K562 (cell line): ENCODE measurements around the gene ADAM23. TPM values are rescaled to one million over a fixed set of nuclear protein-coding genes. Genes with fewer than 3 reads are reported as not detected.

Experiments used
- ATAC-seq: fragments of 200-7000 bp; cut with Tn5 transposase; 3 replicates; pipeline ENCODE4 v1.9.1; 2020; ENCODE audit warnings: moderate library complexity
- BruUV-seq: library from RNA; stranded (reverse); fragments of 400-500 nt; replicated peaks from 2 replicates; lab custom pipeline; 2021; lab: Mats Ljungman, UMichigan
- CTCF ChIA-PET: fragments of 300-600 bp; formaldehyde crosslinking; extraction: SDS; loops from one replicate; lab custom pipeline; 2021; ENCODE audit warnings: low intra/inter-chr PET ratio; lab: Yijun Ruan, JAX
- POLR2A ChIA-PET: fragments of 300-600, 350-650 bp; sonication (Branson Sonifier 250); formaldehyde crosslinking; extraction: SDS; loops from one replicate; lab custom pipeline; 2021; ENCODE audit warnings: antibody characterized with exemption, inconsistent platforms; lab: Yijun Ruan, JAX
- DNase-seq, 4 experiments: peaks; one replicate each; pipeline versions ENCODE4 v3.0.0 to v3.0.0-alpha.2; 2011 to 2018; ENCODE audit warnings: low spot score in 3 of 4, mixed read lengths in 3 of 4; ENCODE audit errors: extremely low read depth in 1 of 4
- FAIRE-seq: peaks from 2 replicates; lab custom pipeline; 2011; peaks lifted over from hg19 to GRCh38; lab: Jason Lieb, UNC
- H2AFZ ChIP-seq: 2 replicates; pipeline ENCODE4 v1.6.0; 2011; ENCODE audit warnings: low read depth, low read length, control low read depth, inconsistent platforms
- H3K27ac ChIP-seq: fragments of 200-600 bp; 3 replicates; pipeline ENCODE4 v1.8.0; 2011; ENCODE audit warnings: low read depth, mild to moderate bottlenecking, control low read depth, inconsistent platforms, low read length, moderate library complexity, mixed read lengths; ENCODE audit errors: extremely low read depth
- H3K27me3 ChIP-seq, 2 experiments: fragments of 300-600 bp in 1 of 2; 2 replicates in 1 of 2; 3 replicates in 1 of 2; pipeline versions ENCODE4 v1.6.0 to v1.8.0; 2011; ENCODE audit warnings: inconsistent platforms in 2 of 2, low read length in 2 of 2, mild to moderate bottlenecking in 1 of 2, mixed read lengths in 1 of 2, moderate library complexity in 1 of 2; ENCODE audit not compliant: control insufficient read depth in 2 of 2, insufficient read depth in 2 of 2
- H3K36me3 ChIP-seq: fragments of 300-600 bp; 3 replicates; pipeline ENCODE4 v1.8.0; 2011; ENCODE audit warnings: mild to moderate bottlenecking, low read length, inconsistent platforms; ENCODE audit not compliant: control insufficient read depth, insufficient read depth
- H3K4me1 ChIP-seq, 2 experiments: fragments of 200-600 bp in 1 of 2; replicated peaks in 1 of 2; 2 replicates in 1 of 2; 3 replicates in 1 of 2; pipeline versions ENCODE4 v1.5.1 to v1.8.0; 2011; ENCODE audit warnings: inconsistent platforms in 2 of 2, low read length in 2 of 2, mild to moderate bottlenecking in 1 of 2, mixed read lengths in 1 of 2, moderate library complexity in 1 of 2; ENCODE audit not compliant: control insufficient read depth in 2 of 2, insufficient read depth in 2 of 2
- H3K4me2 ChIP-seq: 2 replicates; pipeline ENCODE4 v1.6.1; 2011; ENCODE audit warnings: low read length, control low read depth, inconsistent platforms, mixed read lengths; ENCODE audit not compliant: insufficient read depth
- H3K4me3 ChIP-seq: fragments of 200-600 bp; sonication (generic), shearing (Covaris generic); 2 replicates; pipeline ENCODE4 v1.5.1; 2016; ENCODE audit warnings: control low read depth, inconsistent platforms
- H3K79me2 ChIP-seq: fragments of 200-600 bp; 3 replicates; pipeline ENCODE4 v1.8.0; 2011; ENCODE audit warnings: low read length, inconsistent platforms; ENCODE audit not compliant: control insufficient read depth, insufficient read depth
- H3K9ac ChIP-seq, 2 experiments: 2 replicates each; pipeline versions ENCODE4 v1.6.0 to v1.6.1; 2011; ENCODE audit warnings: low read depth in 2 of 2, low read length in 2 of 2, control low read depth in 1 of 2, inconsistent platforms in 1 of 2, mild to moderate bottlenecking in 1 of 2, mixed read lengths in 1 of 2; ENCODE audit not compliant: insufficient read depth in 1 of 2
- H3K9me1 ChIP-seq: one replicate; pipeline ENCODE4 v1.6.0; 2011; ENCODE audit warnings: inconsistent platforms, mild to moderate bottlenecking, low read length, moderate library complexity; ENCODE audit not compliant: control insufficient read depth, insufficient read depth
- H3K9me3 ChIP-seq: replicated peaks from 2 replicates; pipeline ENCODE4 v1.5.1; 2011; ENCODE audit warnings: low read depth, low read length, inconsistent platforms; ENCODE audit not compliant: control insufficient read depth, insufficient read depth
- H4K20me1 ChIP-seq: replicated peaks from 2 replicates; pipeline ENCODE4 v1.6.1; 2011; ENCODE audit warnings: low read length, inconsistent platforms, mixed read lengths; ENCODE audit not compliant: control insufficient read depth, insufficient read depth
- HNRNPL ChIP-seq: fragments of 200-400 bp; formaldehyde crosslinking; IDR thresholded peaks from 2 replicates; pipeline ENCODE4 v1.6.1; 2017; ENCODE audit warnings: low read depth, mild to moderate bottlenecking, low read length
- MBD1 ChIP-seq: fragments of 250-450 bp; sonication (Bioruptor Pico); IDR thresholded peaks from 2 replicates; pipeline ENCODE4 v1.8.0; 2022; ENCODE audit warnings: inconsistent platforms
- TOE1 ChIP-seq, 2 experiments: fragments of 450-650 bp in 1 of 2; sonication (generic) in 1 of 2; formaldehyde crosslinking in 1 of 2; IDR thresholded peaks; 2 replicates each; pipeline versions ENCODE4 v1.7.1 to v1.8.0; 2016 to 2022; ENCODE audit warnings: borderline replicate concordance in 2 of 2, mild to moderate bottlenecking in 2 of 2, antibody characterized with exemption in 1 of 2, inconsistent platforms in 1 of 2, low read depth in 1 of 2, missing genetic modification reagents in 1 of 2, moderate library complexity in 1 of 2
- U2AF1 ChIP-seq: fragments of 200-400 bp; formaldehyde crosslinking; optimal IDR thresholded peaks from 2 replicates; pipeline ENCODE3; 2017; ENCODE audit warnings: mild to moderate bottlenecking, low read depth, low read length, moderate library complexity
- YBX1 ChIP-seq: fragments of 450-650 bp; IDR thresholded peaks from 2 replicates; pipeline ENCODE4 v1.7.1; 2016; ENCODE audit warnings: mild to moderate bottlenecking
- ZFP1 ChIP-seq: fragments of 450-650 bp; formaldehyde crosslinking; IDR thresholded peaks from 2 replicates; pipeline ENCODE4 v1.4.0; 2020; ENCODE audit warnings: mild to moderate bottlenecking, mixed read lengths
- in situ Hi-C: fragments of 300-500 bp; cut with MboI; formaldehyde crosslinking; loops from 4 replicates; pipeline ENCODE4 v1.15.0; 2018; ENCODE audit warnings: inconsistent platforms, mixed read lengths
- intact Hi-C: fragments of 100-400 bp; cut with micrococcal nuclease; formaldehyde crosslinking; loops from 2 replicates; pipeline ENCODE4 v1.14.2; 2022
- polyA plus RNA-seq, 8 experiments: library from polyadenylated mRNA; depleted of rRNA in 4 of 8; stranded (reverse) in 5 of 8; unstranded in 3 of 8; fragments of >200 nt; fragmentation: Nextera tagmentation in 2 of 8; fragmentation: Illumina TruSeq in 1 of 8; extraction: Ambion mirVana in 2 of 8; extraction: Trizol in 1 of 8; gene quantifications; 2 replicates each; pipeline versions ENCODE4 v1.2.1 to v1.2.3, GENCODE V29; 2011 to 2014; ENCODE audit warnings: inconsistent platforms in 1 of 8, missing spikeins in 1 of 8
- total RNA-seq, 7 experiments: library from RNA; depleted of rRNA in 6 of 7; stranded (reverse); fragments of >200 nt in 6 of 7; fragmentation: Illumina TruSeq in 2 of 7; extraction: Trizol in 2 of 7; gene quantifications; 2 replicates each; pipeline versions ENCODE4 v1.2.1 to v1.2.3, GENCODE V29; 2011 to 2021; ENCODE audit warnings: low replicate concordance in 1 of 7
- TF ChIP-seq, protein P1 (sequence below): fragments of 450-650 bp; formaldehyde crosslinking; conservative IDR thresholded peaks from 2 replicates; pipeline ENCODE4 v1.4.0; 2022; ENCODE audit warnings: mild to moderate bottlenecking, missing genetic modification characterization

The ADAM23 gene
- total and polyA plus RNA-seq, 9 of the 15 experiments (the other 6 are each of a cell fraction or from before 2014, with no cell fraction given) = 0.02 TPM; not detected in 8

DNA sequence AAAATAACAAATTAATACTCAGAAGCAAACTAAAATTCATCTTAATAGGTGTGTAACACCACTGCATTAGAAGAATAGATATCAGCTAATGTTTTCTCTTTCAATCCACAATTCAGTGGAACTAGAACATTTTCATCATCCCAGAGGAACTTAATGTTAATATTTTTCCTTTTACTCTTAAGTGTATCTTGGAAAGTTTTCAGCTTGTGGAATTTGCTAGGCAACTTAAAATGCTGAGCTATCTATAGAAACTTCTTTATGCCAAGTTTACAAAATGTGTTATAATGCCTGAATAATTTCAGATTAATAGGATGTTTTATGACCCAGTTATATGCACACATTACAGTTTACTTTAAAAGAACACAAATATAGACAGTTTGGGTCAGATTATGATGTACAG lies 112.4 kb downstream of the ADAM23 start:
- H3K36me3 ChIP-seq = no peaks in the 10 kb centered on the region
- TF ChIP-seq, protein P1, sequence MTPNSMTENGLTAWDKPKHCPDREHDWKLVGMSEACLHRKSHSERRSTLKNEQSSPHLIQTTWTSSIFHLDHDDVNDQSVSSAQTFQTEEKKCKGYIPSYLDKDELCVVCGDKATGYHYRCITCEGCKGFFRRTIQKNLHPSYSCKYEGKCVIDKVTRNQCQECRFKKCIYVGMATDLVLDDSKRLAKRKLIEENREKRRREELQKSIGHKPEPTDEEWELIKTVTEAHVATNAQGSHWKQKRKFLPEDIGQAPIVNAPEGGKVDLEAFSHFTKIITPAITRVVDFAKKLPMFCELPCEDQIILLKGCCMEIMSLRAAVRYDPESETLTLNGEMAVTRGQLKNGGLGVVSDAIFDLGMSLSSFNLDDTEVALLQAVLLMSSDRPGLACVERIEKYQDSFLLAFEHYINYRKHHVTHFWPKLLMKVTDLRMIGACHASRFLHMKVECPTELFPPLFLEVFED (CRISPR knock-in tag) = no peak
- no peak for TF ChIP-seq HNRNPL
- no peak for TF ChIP-seq YBX1
- TF ChIP-seq ZFP1 (CRISPR knock-in tag) = no peak
- TF ChIP-seq MBD1 = no peak
- no peak for TF ChIP-seq TOE1 (IDR thresholded peaks at IDR 0.05; ENCODE audit: borderline replicate concordance)
- no peak for TF ChIP-seq TOE1 (CRISPR knock-in tag; IDR thresholded peaks at IDR 0.05; ENCODE audit: borderline replicate concordance, low read depth)
- no peak for TF ChIP-seq U2AF1
- TF ChIP-seq, all 486 proteins: peak for 0
- no peak for ATAC-seq
- Histone ChIP-seq H3K79me2 (no peaks in the 10 kb centered on the region), H2AFZ (no peak overlapping the region), H3K9me3 (no peaks in the 10 kb centered on the region), H3K4me2 (no peak overlapping the region), H3K4me1 (no peaks in the 10 kb centered on the region), H4K20me1 (no peaks in the 10 kb centered on the region), H3K27ac (no peak overlapping the region), H3K27me3 (no peaks in the 10 kb centered on the region), H3K4me3 (no peak overlapping the region), H3K9ac (no peak overlapping the region), H3K9me1 (no peaks in the 10 kb centered on the region)
- CTCF ChIA-PET = no interaction called here
- no peak for DNase-seq
- in situ Hi-C loops (loop anchor here (25.0 kb wide), 1 partner anchor 907 kb away; no protein-coding TSS in a partner anchor), intact Hi-C loops (loop anchor here (1.0 to 10.0 kb wide), 3 partner anchors 163 to 919 kb away; no protein-coding TSS in a partner anchor)
- POLR2A ChIA-PET = no interaction called here
- no peak for FAIRE-seq
- BruUV-seq = no TSS peak
